GM21619 (cell line): Measurements from ENCODE around the gene ACAT2.
A peak's percentile ranks its signal among the peaks of the same experiment; 100 is the strongest.
"Not testable (repeated sequence)": the region's sequence is repeated elsewhere in the genome, so short reads cannot be mapped to it uniquely, and the experiment has no call there.

Experiments used
- ATAC-seq: cut with Tn5 transposase; IDR thresholded peaks from one replicate; pipeline ENCODE4 v1.9.1; 2021; ENCODE audit not compliant: unreplicated experiment

ACAT2 gene

DNA sequence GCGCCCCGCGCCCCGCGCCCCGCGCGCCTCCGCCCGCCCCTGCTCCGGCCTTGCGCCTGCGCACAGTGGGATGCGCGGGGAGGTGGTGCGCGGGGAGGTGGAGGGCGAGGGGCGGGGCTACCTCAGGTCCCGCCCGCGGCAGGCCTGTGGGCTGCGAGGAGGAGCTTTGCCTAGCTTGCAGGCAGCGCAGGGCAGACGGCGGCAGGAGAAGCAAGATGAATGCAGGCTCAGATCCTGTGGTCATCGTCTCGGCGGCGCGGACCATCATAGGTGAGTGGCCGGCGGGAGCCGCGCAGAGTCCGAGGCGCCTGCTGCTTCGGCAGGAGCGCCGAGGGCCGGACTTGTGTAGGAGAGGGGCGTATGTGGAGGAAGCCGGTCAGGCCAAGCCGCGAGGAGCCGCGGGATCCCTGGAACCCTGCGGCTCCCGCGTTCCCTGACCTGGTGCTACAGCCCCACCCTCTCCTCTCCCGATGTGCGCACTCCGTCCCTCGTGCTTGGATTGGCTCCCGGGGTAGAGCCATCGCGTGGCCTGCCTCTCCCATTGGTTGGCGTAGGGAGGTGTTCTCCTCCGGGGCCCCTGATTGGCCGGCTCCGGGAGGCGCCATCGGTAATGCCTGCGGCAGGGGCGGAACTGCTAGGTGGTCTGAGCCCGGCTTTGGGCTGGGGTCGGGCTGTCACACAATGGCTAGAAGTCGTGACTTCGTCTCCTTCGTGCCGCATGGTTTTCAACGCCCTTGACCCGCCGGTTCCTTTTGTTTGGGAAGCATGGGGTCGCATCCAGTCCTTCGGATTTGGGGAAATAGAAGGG lies at the start of gene ACAT2:
TSS of gene ACAT2 (plus strand) at position 173 of the 808 bp plus-strand sequence. CDS start at position 216, 43 bp downstream.
- ATAC-seq = peak; percentile 98

GRCh38 chr6:159712389-159712788 lies 49.5 kb upstream of the ACAT2 start:
- ATAC-seq = not testable (repeated sequence)

GRCh38 chr6:159713984-159714383 lies 47.9 kb upstream of the ACAT2 start:
- no peak for ATAC-seq

DNA sequence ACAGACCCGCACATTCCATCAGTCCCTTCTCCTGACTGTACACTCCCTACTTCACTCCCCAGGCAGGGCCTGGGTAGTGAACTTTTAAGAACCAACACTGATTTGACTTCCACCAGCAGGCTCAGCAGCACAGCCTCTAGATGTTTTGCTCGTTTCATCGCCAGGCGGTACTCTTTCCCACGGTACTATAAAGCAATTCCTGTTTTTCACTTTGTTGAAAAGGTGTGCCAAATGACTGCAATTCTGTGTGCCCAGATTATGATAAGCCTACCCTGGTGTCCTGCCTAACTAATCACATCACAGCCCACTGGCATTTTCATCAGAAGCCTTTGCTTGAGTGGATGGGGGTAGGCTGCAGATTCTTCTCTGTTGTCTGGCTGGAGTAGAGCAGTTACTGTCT lies 47.4 kb upstream of the ACAT2 start:
- ATAC-seq = no peak

- no peak for ATAC-seq
Observed at GRCh38 chr6:159715166-159715565, 46.7 kb upstream of the ACAT2 start.

DNA sequence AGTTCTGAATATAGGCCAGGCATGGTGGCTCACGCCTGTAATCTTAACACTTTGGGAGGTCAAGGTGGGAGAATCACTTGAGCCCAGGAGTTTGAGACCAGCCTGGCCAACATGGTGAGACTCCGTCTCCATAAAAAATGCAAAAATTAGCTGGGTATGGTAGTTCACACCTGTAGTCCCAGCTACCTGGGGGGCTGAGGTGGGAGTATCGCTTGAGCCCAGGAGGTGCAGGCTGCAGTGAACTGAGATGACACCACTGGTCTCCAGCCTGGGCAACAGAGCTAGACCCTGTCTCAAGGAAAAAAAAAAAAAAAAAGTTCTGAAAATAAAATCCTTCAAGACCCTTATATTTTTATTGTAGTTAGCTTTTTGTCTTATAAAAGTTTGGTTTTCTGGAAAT lies 46.2 kb upstream of the ACAT2 start:
- no peak for ATAC-seq

DNA sequence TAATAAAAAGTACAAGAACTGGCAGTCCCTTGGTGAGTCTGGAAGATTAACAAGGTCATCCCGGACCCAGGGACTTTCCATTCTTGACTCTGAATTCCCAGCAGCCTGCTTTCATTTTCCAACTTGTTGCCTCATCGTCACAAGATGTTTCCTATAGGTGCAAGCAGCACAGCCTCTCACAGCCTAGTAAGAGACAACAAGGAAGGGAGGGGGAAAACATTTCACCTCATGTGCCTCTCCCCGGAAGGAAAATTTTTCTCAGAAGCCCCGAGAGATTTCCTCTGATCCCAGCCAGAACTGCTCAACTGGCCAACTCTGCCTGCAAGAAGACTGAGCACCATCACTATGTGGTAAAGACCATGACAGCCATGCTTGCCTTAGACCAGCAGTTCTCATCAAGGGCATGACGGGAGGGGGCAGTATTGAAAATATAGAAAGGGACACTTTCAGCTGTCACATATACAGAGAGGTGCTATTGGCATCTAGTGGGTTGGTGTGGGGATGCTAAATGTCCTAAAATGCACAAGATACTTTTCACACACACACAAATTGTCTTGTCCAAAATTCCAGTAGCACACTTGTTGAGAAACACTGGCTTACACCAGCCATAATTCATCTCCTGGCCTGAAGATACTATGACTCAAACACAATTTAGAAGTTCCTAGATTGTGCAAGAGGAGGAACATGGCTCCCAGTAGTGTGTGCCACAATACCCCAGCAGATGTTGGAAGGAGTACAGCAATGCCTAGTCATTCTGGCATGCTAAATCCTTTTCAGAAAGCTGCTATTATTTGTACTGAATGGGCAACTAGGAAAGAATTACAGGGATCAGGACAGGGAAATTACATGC lies 45.4 kb upstream of the ACAT2 start:
- ATAC-seq = no peak

- no peak for ATAC-seq
Observed at GRCh38 chr6:159718634-159719033, 43.2 kb upstream of the ACAT2 start.

DNA sequence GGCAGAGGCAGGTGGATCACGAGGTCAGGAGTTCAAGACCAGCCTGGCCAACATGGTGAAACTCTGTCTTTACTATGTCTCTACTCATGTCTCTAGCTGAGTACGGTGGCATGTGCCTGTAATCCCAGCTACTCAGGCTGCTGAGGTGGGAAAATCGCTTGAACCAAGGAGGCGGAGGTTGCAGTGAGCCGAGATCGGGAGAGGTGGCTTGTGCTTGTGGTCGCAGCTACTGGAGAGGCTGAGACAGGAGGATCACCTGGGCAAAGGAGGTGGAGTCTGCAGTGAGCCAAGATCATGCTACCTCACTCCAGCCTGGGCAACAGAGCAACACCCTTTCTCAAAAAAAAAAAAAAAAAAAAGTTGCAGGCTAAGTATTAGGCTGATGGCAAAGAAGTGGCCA lies 42.6 kb upstream of the ACAT2 start:
- no peak for ATAC-seq

- peak; percentile 45 for ATAC-seq
Observed at GRCh38 chr6:159720708-159721107, 41.1 kb upstream of the ACAT2 start.

DNA sequence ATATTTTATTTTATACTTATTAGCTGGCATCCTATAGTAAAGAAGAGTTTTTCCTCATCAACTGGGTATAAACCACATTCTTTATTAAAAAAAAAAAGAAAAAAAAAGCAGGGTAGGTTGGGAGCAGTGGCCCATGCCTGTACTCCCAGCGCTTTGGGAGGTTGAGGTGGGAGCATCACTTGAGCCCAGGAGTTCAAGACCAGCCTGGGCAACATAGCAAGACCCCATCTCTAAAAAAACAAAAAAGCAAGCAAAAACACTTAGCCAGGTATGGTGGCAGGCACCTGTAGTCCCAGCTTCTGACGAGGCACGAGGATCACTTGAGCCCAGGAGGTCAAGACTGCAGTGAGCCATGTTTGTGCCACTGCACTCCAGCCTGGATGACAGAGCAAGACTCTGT lies 39.9 kb upstream of the ACAT2 start:
- ATAC-seq = not testable (repeated sequence)

- ATAC-seq = no peak
Observed at GRCh38 chr6:159722655-159723054, 39.2 kb upstream of the ACAT2 start.

DNA sequence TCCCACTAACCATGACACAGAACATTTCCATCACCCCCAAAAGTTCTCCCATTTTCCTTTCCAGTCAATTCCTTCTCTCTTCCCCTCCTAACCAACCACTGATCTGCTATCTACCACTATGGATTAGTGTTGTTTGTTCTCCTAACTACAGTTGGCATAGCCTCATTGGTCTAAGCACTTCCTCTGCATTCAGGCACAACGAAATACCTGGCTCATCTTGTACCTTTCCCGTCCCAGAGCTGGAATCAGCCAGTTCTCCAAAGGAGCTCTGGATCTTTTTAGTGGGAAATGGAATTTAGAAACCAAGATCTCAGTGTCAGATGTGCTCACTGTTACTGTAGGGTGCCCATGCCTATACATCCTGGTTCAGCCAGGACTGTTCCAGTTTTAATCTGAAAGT lies 38.6 kb upstream of the ACAT2 start:
- no peak for ATAC-seq

DNA sequence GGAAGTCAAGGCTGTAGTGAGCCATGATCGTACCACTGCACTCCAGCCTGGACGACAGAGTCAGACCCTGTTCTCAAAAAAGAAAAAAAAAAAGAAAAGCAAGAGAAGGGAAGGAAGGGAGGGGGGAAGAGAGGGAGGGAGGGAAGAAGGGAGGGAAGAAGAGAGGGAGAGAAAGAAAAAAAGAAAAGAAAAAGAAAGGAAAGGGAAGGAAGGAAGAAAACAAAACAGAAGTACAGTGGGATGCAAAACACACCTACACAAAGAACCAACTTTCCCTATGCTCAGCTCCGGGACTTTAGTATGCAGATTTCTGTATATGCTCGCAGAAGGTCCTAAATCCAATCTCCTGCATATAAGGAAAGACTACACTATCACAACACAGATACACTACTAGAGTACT lies 37.1 kb upstream of the ACAT2 start:
- no peak for ATAC-seq

- not testable (repeated sequence) for ATAC-seq
Observed at GRCh38 chr6:159725208-159725607, 36.6 kb upstream of the ACAT2 start.

DNA sequence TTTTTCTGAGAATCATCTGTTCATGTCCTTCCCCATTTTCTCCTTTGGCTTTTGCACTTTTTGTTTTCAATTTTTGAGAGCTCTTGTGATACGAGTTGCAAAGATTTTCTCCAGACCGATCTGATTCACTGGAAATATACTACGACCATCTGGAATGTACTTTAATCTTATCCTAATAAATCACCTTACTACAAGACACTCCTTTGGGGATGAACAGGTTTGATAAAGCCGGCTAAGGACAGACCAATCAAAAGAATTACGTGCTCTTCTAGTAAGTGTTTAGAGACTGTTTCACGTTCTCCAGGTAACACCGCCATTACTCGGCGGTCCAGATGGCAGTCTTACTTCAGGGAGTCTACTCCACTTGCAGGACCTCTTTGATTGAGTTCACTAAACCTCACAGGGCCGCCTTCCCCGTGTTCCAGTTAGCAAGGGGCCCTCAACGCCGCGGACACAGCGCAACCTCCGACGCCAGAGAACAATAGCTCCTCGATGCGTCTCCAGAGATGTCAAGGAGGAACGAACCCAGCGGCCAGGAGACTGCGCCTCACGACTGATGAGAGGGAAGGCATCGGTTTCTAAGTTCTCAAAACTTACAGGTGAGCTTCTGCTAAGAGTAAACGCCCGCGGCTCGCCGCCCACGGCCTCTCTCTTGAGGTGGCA lies 35.5 kb upstream of the ACAT2 start:
- ATAC-seq = peak; percentile 16

DNA sequence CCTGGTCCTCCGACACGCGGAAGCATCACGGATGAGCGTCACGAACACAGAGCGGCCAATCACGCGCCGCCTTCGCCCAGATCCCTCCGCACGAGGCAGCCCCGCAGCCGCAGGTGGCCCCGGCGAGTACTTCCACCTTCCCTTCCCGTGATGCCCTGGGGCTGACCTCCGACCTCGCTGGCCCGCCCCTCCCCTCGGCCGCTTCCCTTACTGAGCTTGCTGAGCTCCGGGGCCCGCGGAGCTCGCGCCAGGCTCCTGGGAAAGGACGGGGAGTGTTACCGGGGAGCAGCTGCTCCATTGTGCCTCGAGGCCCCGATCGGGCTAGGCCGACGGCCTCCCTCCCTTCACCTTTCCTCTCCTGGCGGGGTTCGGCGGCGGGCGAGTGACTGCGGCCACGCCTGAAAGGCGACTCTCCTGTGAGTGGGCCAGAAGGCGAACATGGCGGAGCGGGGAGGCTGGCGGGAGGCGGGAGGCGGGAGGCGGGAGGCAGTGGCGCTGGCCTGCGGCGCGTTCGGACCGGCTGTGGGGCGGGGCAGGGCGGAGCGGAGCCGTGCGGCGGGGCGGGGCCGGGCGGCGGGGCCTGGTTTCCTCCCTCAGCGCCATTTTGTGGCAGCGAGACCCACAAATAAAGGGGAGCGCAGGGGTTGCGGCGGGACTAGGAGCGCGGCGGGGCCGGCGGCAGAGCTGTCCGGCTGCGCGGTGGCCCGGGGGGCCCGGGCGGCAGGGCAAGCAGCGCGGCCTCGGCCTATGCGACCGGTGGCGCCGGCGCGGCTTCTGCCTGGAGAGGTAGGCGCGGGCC lies 34.7 kb upstream of the ACAT2 start, which contains the start of gene WTAP:
TSS of gene WTAP (plus strand) at position 589 of the 799 bp plus-strand sequence. CDS start 8,760 bp downstream, outside the sequence.
- ATAC-seq = peak; percentile 71

DNA sequence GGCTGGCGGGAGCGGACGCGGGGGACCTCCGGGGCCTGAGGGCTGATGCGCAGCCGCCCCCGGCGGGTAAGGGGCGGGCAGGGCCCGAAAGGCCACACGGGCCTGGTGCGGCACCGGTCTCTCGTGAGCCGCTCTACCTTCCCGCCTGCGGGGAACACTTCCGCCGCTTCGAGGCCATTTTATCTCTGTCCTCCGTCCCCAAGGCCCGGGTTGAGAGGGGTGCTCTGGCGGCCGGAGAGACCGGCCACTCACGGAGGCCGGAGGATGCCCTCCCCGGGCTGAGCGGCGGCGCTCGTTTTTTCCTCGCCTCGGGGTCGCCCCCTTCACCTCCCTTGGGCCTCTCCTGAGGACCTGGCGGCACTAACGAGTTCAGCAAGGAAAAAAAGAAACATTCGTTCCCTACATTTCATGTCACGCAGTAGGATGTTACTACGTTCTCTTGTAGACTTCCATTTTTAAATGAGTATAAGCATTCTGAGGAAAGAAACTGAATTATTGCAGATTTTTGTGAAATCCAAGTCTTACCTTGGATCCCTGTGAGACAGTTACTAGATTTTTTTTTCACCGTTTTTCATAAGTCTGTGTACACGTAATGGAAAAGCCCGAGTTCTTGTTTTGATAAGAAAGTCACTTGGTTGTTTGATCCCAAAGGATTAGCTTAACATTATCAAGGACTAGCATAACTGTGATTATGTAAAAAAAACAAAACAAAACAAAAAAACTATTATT lies 34.0 kb upstream of the ACAT2 start:
- peak; percentile 33 for ATAC-seq

- no peak for ATAC-seq
Observed at GRCh38 chr6:159728531-159728964, 33.3 kb upstream of the ACAT2 start.
